ENCODE measurements around the gene ZBTB18. TPM values are rescaled to one million over a fixed set of nuclear protein-coding genes. Genes with fewer than 3 reads are reported as not detected.
"Not testable (repeated sequence)": the region's sequence is repeated elsewhere in the genome, so short reads cannot be mapped to it uniquely, and the experiment has no call there.

The ZBTB18 gene
- total RNA-seq, 1 experiment from 2014 or later = 15.2 TPM

- TF ChIP-seq, protein P1, sequence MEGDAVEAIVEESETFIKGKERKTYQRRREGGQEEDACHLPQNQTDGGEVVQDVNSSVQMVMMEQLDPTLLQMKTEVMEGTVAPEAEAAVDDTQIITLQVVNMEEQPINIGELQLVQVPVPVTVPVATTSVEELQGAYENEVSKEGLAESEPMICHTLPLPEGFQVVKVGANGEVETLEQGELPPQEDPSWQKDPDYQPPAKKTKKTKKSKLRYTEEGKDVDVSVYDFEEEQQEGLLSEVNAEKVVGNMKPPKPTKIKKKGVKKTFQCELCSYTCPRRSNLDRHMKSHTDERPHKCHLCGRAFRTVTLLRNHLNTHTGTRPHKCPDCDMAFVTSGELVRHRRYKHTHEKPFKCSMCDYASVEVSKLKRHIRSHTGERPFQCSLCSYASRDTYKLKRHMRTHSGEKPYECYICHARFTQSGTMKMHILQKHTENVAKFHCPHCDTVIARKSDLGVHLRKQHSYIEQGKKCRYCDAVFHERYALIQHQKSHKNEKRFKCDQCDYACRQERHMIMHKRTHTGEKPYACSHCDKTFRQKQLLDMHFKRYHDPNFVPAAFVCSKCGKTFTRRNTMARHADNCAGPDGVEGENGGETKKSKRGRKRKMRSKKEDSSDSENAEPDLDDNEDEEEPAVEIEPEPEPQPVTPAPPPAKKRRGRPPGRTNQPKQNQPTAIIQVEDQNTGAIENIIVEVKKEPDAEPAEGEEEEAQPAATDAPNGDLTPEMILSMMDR (conservative IDR thresholded peaks at IDR 0.05; ENCODE audit: low read depth, low read length) = no peak
- Histone ChIP-seq H3K27me3 (replicated peaks; ENCODE audit: insufficient read depth, low read depth, low read length, poor library complexity) (no peaks in the 10 kb centered on the region), H3K27ac (ENCODE audit: low read depth, low read length, poor library complexity, severe bottlenecking) (no peak overlapping the region), H3K4me3 (ENCODE audit: low read depth, low read length, poor library complexity, severe bottlenecking) (no peak overlapping the region), H3K9me3 (ENCODE audit: low read depth, low read length, poor library complexity, severe bottlenecking) (no peaks in the 10 kb centered on the region), H3K36me3 (ENCODE audit: insufficient read depth, low read length, poor library complexity, severe bottlenecking) (no peaks in the 10 kb centered on the region), H3K4me1 (ENCODE audit: insufficient read depth, low read length, poor library complexity, severe bottlenecking) (no peaks in the 10 kb centered on the region)
- DNase-seq (ENCODE audit: low spot score) = no peak
- BruUV-seq (replicated peaks) = no TSS peak
- ChIA-PET POLR2A (ENCODE audit: low non-redundant PET) (no interaction called here), CTCF (no interaction called here)
- intact Hi-C loops (cut with micrococcal nuclease; ENCODE audit: unreplicated experiment) = no loop called here
These were observed 9.5 kb upstream of the ZBTB18 start for GRCh38 chr1:244041466-244042120.

GRCh38 chr1:244042293-244042692 is 8.8 kb upstream of the ZBTB18 start:
- H3K4me3 ChIP-seq (ENCODE audit: low read depth, low read length, poor library complexity, severe bottlenecking) = no peak overlapping the region
- H3K27ac ChIP-seq (ENCODE audit: low read depth, low read length, poor library complexity, severe bottlenecking) = no peak overlapping the region
- no peaks in the 10 kb centered on the region for H3K27me3 ChIP-seq (replicated peaks; ENCODE audit: insufficient read depth, low read depth, low read length, poor library complexity)
- no peak for DNase-seq (ENCODE audit: low spot score)
- ChIA-PET POLR2A (ENCODE audit: low non-redundant PET) (no interaction called here), CTCF (no interaction called here)
- TF ChIP-seq, protein P1 (conservative IDR thresholded peaks at IDR 0.05; ENCODE audit: low read depth, low read length) = no peak
- no peak for TF ChIP-seq EZH2 (IDR thresholded peaks at IDR 0.05; ENCODE audit: borderline replicate concordance, low read depth, low read length, poor library complexity, severe bottlenecking)
- H3K4me1 ChIP-seq (ENCODE audit: insufficient read depth, low read length, poor library complexity, severe bottlenecking) = peaks cover 5% of the 10 kb centered on the region
- H3K9me3 ChIP-seq (ENCODE audit: low read depth, low read length, poor library complexity, severe bottlenecking) = no peaks in the 10 kb centered on the region
- H3K36me3 ChIP-seq (ENCODE audit: insufficient read depth, low read length, poor library complexity, severe bottlenecking) = no peaks in the 10 kb centered on the region
- intact Hi-C loops (cut with micrococcal nuclease; ENCODE audit: unreplicated experiment) = no loop called here
- no TSS peak for BruUV-seq (replicated peaks)

GRCh38 chr1:244044423-244044822 is 6.7 kb upstream of the ZBTB18 start:
- Histone ChIP-seq H3K4me3 (ENCODE audit: low read depth, low read length, poor library complexity, severe bottlenecking) (no peak overlapping the region), H3K9me3 (ENCODE audit: low read depth, low read length, poor library complexity, severe bottlenecking) (no peaks in the 10 kb centered on the region), H3K4me1 (ENCODE audit: insufficient read depth, low read length, poor library complexity, severe bottlenecking) (peaks cover 5% of the 10 kb centered on the region), H3K27ac (ENCODE audit: low read depth, low read length, poor library complexity, severe bottlenecking) (no peak overlapping the region), H3K36me3 (ENCODE audit: insufficient read depth, low read length, poor library complexity, severe bottlenecking) (no peaks in the 10 kb centered on the region), H3K27me3 (replicated peaks; ENCODE audit: insufficient read depth, low read depth, low read length, poor library complexity) (no peaks in the 10 kb centered on the region)
- intact Hi-C loops (cut with micrococcal nuclease; ENCODE audit: unreplicated experiment) = no loop called here
- ChIA-PET POLR2A (ENCODE audit: low non-redundant PET) (no interaction called here), CTCF (no interaction called here)
- no TSS peak for BruUV-seq (replicated peaks)
- DNase-seq (ENCODE audit: low spot score) = no peak
- TF ChIP-seq EZH2 (IDR thresholded peaks at IDR 0.05; ENCODE audit: borderline replicate concordance, low read depth, low read length, poor library complexity, severe bottlenecking) = no peak
- TF ChIP-seq, protein P1 (conservative IDR thresholded peaks at IDR 0.05; ENCODE audit: low read depth, low read length) = no peak

GRCh38 chr1:244046254-244046653 is 4.8 kb upstream of the ZBTB18 start:
- H3K9me3 ChIP-seq (ENCODE audit: low read depth, low read length, poor library complexity, severe bottlenecking); CTCF ChIA-PET; DNase-seq (ENCODE audit: low spot score); H3K4me3 ChIP-seq (ENCODE audit: low read depth, low read length, poor library complexity, severe bottlenecking); H3K27me3 ChIP-seq (replicated peaks; ENCODE audit: insufficient read depth, low read depth, low read length, poor library complexity); intact Hi-C loops (cut with micrococcal nuclease; ENCODE audit: unreplicated experiment); H3K36me3 ChIP-seq (ENCODE audit: insufficient read depth, low read length, poor library complexity, severe bottlenecking); H3K27ac ChIP-seq (ENCODE audit: low read depth, low read length, poor library complexity, severe bottlenecking); POLR2A ChIA-PET (ENCODE audit: low non-redundant PET); BruUV-seq (replicated peaks): not testable (repeated sequence)
- H3K4me1 ChIP-seq (ENCODE audit: insufficient read depth, low read length, poor library complexity, severe bottlenecking) = peaks cover 17% of the 10 kb centered on the region
